Kidney (tissue), 14 donors: ENCODE results near the gene PDE6D. TPM values are rescaled to one million over a fixed set of nuclear protein-coding genes. Genes with fewer than 3 reads are reported as not detected.

Experiments
- DNase-seq, 5 donors: peaks; one replicate each; pipeline ENCODE4 v3.0.0-alpha.2; 2013 to 2020
- FAIRE-seq: peaks from 2 replicates; lab custom pipeline; 2012; peaks lifted over from hg19 to GRCh38; lab: Jason Lieb, UNC
- H3K27ac ChIP-seq, 2 donors: one replicate each; pipeline ENCODE4 v1.7.0; 2013; ENCODE audit warnings: low read depth in 2 of 2, low read length in 2 of 2, inconsistent platforms in 1 of 2
- H3K27me3 ChIP-seq: one replicate; pipeline ENCODE4 v1.7.1; 2013; ENCODE audit warnings: low read length, inconsistent platforms; ENCODE audit not compliant: control insufficient read depth, insufficient read depth
- H3K36me3 ChIP-seq, 3 donors: one replicate each; pipeline versions ENCODE4 v1.7.0 to v1.7.1; 2013; ENCODE audit warnings: low read length in 3 of 3, control low read depth in 1 of 3, inconsistent platforms in 1 of 3; ENCODE audit not compliant: insufficient read depth in 3 of 3, control insufficient read depth in 2 of 3
- H3K4me1 ChIP-seq, 3 donors: one replicate each; pipeline versions ENCODE4 v1.7.0 to v1.7.1; 2013; ENCODE audit warnings: low read length in 3 of 3, inconsistent platforms in 1 of 3, low read depth in 1 of 3; ENCODE audit not compliant: control insufficient read depth in 2 of 3, insufficient read depth in 2 of 3
- H3K4me3 ChIP-seq, 3 donors: one replicate each; pipeline versions ENCODE4 v1.7.0 to v1.8.1; 2013; ENCODE audit warnings: low read length in 3 of 3, control low read depth in 1 of 3, inconsistent platforms in 1 of 3
- H3K9ac ChIP-seq, 3 donors: one replicate each; pipeline versions ENCODE4 v1.7.0 to v1.7.1; 2013; ENCODE audit warnings: low read length in 3 of 3, control low read depth in 1 of 3, inconsistent platforms in 1 of 3
- H3K9me3 ChIP-seq, 3 donors: one replicate each; pipeline versions ENCODE4 v1.7.0 to v1.7.1; 2013; ENCODE audit warnings: low read length in 3 of 3, control low read depth in 1 of 3, inconsistent platforms in 1 of 3; ENCODE audit not compliant: control insufficient read depth in 2 of 3, insufficient read depth in 1 of 3
- CTCF ChIP-seq: IDR thresholded peaks from 3 replicates; pipeline ENCODE4 v1.5.1; 2012; ENCODE audit warnings: mild to moderate bottlenecking, moderate library complexity, borderline replicate concordance; ENCODE audit not compliant: insufficient read depth; ENCODE audit errors: extremely low read depth
- intact Hi-C: fragments of 100-400 bp; cut with DNase I; formaldehyde crosslinking; loops from one replicate; pipeline ENCODE4 v1.11.1; 2022
- polyA plus RNA-seq: library from polyadenylated mRNA; stranded (reverse); fragments of 350-450 nt; fragmentation: Illumina TruSeq; extraction: RNeasy Lipid Tissue Mini Kit (QIAGEN cat#74804); gene quantifications from one replicate; pipeline ENCODE4 v1.2.3, GENCODE V29; 2014; ENCODE audit warnings: low read depth, low replicate concordance; ENCODE audit not compliant: insufficient read depth
- total RNA-seq: library from RNA; stranded (reverse); fragmentation: NEBNext Ultra II Directional; extraction: Animal tissue kit (Norgen Biotek cat#: 25700); gene quantifications from one replicate; pipeline ENCODE4 v1.2.1, GENCODE V29; 2021
- donor health status: control.
- donor health status: control.
- donor health status: control.
- donor health status: control.
- donor health status: control.
- donor health status: DM: yes; HTN: yes; CAD: no.
- donor health status: Normal renal cell carcinoma (clear cell type).

PDE6D gene
- total and polyA plus RNA-seq, 2 donors from 2014 or later = 21.7 to 28.2 TPM

- no peaks in the 10 kb centered on the region for H3K9me3 ChIP-seq
- no peak overlapping the region for H3K9ac ChIP-seq
- DNase-seq (no peak), FAIRE-seq (no peak)
- no peak for TF ChIP-seq CTCF
- no peak overlapping the region for H3K27ac ChIP-seq
- H3K4me1 ChIP-seq = no peaks in the 10 kb centered on the region
- no peaks in the 10 kb centered on the region for H3K36me3 ChIP-seq
- intact Hi-C loops = no loop called here
- H3K4me3 ChIP-seq = no peak overlapping the region
- H3K27me3 ChIP-seq = no peaks in the 10 kb centered on the region
Observed at GRCh38 chr2:231769170-231770136, 11.6 kb downstream of the PDE6D start.

- no peak for TF ChIP-seq CTCF
- FAIRE-seq = no peak
- Histone ChIP-seq H3K27ac (no peak overlapping the region), H3K27me3 (no peaks in the 10 kb centered on the region), H3K4me1 (no peaks in the 10 kb centered on the region), H3K4me3 (no peak overlapping the region), H3K36me3 (no peaks in the 10 kb centered on the region), H3K9me3 (no peaks in the 10 kb centered on the region), H3K9ac (no peak overlapping the region)
- DNase-seq = peak in 1 of 5 donors; percentile 28
- intact Hi-C loops = no loop called here
Observed at GRCh38 chr2:231765496-231765929, 15.6 kb downstream of the PDE6D start.

GRCh38 chr2:231764760-231765159 lies 16.3 kb downstream of the PDE6D start:
- Histone ChIP-seq H3K36me3 (no peaks in the 10 kb centered on the region), H3K9me3 (no peaks in the 10 kb centered on the region), H3K27me3 (no peaks in the 10 kb centered on the region), H3K9ac (no peak overlapping the region), H3K27ac (no peak overlapping the region), H3K4me3 (no peak overlapping the region), H3K4me1 (no peaks in the 10 kb centered on the region)
- peak in 3 of 5 donors; percentile 23 to 52 (median 30) for DNase-seq
- intact Hi-C loops = no loop called here
- TF ChIP-seq CTCF = no peak
- FAIRE-seq = no peak
